Midbrain (tissue), 1 donor: ENCODE measurements around the gene SLC7A1.

Experiments used
- DNase-seq: peaks from one replicate; lab custom pipeline; 2025; lab: John Stamatoyannopoulos, UW

The SLC7A1 gene

GRCh38 chr13:29561918-29562317 is 33.6 kb downstream of the SLC7A1 start:
- DNase-seq: no peak

- DNase-seq: no peak
These were observed 38.7 kb downstream of the SLC7A1 start for GRCh38 chr13:29556742-29557141.

DNA sequence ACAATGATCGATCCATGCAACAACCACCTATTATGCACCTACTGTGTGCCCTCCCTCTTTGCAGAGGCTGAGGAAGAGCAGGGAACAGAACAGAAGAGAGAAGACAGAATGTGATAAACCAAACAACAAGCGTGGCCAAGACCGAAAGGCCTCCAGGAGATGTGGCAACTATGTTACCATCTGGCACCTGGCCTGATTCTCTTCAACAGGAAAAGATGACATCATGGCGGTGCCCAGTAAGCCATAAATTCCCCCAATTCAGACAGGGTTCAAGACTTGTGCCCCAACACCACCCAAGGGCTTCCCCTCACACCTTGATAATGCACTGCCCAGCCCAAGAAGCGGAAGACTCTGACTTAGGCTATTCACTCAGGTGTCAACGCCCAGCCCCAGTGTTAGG is 44.3 kb downstream of the SLC7A1 start:
- no peak for DNase-seq

GRCh38 chr13:29550430-29550988 is 45.0 kb downstream of the SLC7A1 start:
- DNase-seq: no peak

DNA sequence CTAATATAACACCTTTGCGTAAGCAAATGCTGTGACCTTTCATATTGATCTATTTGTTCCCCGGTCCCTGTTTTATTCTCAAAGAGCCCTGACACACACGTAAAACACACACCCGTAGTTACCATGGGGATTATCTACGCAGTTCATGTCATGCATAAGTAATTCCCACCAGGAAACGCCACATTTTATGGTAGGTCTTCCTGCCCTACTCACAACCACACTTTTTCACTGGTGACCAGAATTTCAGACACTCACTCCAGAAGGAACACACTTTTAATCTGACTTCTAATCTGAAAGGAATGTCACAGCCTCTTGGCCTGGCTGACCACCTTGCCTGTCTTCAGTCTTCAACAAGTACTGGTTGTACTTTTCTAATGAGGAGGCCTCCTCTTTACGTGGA is 46.8 kb downstream of the SLC7A1 start:
- DNase-seq: no peak

DNA sequence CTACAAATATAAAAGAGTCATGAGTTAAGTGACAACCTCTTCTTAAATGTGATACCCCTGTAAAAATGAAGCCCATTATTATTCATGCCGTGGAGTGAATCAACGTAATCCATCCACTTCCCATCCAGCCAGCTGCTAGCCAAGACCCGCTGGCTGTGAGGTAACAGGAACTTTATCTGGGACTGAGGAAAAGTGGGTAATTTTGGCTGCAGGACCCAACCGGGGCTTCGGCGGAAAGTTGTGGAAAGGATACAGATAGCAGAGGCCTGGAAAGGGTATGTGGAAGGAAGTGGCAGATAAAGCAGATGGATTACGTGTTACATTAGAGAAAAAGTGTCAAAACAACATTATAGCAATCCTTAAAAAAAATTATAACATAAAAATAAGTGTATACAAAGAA is 48.3 kb downstream of the SLC7A1 start:
- no peak for DNase-seq

DNA sequence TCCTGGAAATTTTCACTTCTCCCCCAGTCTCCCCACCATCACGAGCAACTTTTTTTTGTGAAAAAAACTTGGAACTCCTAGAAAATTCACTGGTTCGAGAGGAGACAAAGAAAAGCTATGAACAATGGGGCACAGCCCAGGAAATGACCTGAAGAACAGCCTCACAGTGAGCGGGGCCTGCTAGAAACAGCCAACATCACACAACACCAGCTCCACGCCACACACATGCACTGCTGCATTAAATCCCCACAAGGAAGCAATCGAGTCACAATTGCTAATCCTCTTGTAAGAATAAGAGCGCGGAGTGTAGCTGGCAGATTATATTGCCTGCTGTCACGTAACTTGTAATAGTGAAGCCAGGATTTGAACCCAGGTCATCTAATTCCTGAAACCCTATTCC is 48.8 kb downstream of the SLC7A1 start:
- no peak for DNase-seq

GRCh38 chr13:29545988-29546387 is 49.5 kb downstream of the SLC7A1 start:
- no peak for DNase-seq

DNA sequence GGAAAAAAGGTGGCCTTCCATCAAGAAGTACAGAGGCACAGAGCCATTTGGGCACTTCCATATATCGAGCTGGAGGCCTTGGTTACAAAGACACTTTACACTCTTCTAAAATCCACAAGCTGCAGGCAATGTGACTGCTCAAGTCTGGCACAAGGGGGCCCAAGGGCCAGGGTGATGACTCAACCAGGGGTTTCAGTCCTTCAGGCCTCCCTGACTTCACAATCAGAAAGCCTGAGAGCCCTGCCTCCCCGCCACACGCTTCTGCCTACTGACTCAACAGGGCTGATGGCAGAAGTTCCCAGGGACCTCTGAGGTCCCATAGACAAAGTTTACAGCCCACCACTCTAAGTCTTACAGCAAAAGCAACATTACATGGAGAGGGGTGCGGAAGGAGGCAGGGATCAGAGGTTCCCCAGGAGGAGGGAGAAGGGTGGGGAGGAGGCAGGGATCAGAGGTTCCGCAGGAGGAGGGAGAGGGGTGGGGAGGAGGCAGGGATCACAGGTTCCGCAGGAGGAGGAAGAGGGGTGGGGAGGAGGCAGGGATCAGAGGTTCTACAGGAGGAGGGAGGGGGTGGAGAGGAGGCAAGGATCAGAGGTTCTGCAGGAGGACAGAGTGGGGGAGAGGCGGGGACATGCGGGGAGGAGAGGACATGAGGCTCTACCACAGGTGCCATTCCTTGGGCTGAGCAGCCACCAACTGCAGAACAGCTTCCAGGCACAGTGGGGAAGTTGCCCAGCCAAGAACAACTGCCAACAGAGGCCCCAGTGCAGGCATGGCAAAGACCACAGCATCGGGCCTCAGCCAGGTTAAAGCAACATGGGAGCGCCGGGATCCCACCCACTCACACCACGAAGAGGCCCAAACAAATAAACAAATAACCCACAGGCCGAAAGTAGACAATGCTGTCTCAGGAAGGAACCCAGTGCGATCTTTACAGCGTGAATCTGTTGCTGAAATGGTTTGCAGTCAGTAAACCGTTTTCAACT is 52.0 kb downstream of the SLC7A1 start:
- no peak for DNase-seq

DNA sequence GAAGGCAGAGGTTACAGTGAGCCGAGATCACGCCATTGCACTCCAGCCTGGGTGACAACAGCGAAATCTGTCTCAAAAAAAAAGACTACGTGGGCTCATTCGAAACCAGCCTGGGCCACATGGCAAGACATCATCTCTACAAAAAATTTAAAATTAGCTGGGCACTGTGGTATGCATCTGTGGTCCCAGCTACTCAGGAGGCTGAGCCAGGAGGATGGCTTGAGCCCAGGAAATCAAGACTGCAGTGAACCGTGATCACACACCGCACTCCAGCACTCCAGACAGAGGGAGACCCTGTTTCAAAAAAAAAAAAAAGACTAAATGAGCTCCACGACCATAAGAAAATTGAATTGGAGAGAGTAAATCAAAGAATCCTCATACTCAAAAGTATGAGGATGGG is 53.1 kb downstream of the SLC7A1 start:
- no peak for DNase-seq

GRCh38 chr13:29541400-29541799 is 54.1 kb downstream of the SLC7A1 start:
- no peak for DNase-seq

GRCh38 chr13:29540799-29541198 is 54.7 kb downstream of the SLC7A1 start:
- no peak for DNase-seq

- DNase-seq: no peak
These were observed 55.2 kb downstream of the SLC7A1 start for GRCh38 chr13:29540334-29540733.

DNA sequence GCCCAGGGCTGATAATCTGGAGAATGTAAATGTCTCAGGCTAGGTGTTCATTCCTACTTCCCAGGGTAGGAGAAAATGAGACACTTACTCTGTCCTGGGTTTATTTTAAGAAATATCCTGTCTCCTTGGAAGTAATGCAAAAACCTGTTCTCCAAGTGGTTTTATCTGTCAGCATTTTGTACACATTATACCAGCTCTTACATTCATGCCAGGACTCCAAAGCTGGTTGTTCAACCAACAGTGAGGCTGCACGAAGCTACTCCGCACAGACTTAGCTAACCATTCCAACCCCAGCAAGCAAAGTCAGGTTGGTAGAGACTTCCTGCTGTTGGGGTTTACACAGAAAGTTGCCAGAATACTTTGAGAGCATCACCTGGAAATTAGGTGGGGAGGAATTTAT is 55.6 kb downstream of the SLC7A1 start:
- DNase-seq: no peak

DNA sequence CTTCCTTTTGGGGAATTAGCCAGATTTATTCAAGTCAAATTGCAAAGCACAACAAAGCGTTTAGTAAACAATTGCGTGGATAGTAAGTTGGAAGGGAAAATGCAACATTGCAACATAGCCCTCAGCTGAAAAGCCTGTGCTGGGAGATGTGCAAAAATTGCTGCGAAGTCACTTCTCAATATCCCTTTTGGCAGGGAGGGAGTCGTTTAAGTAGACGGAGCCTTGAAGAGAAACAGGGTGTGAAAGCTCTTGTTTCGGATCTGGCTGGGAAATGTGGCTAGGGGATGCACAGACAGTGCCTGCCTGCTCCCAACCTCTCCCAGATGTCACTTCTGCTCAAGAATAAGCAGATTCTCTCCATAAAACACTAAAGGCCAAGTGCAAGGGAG is 56.8 kb downstream of the SLC7A1 start:
- no peak for DNase-seq

GRCh38 chr13:29537736-29538651 is 57.5 kb downstream of the SLC7A1 start:
- no peak for DNase-seq

- no peak for DNase-seq
These were observed 58.6 kb downstream of the SLC7A1 start for GRCh38 chr13:29536853-29537252.

GRCh38 chr13:29535663-29536655 is 59.5 kb downstream of the SLC7A1 start:
- DNase-seq: no peak

DNA sequence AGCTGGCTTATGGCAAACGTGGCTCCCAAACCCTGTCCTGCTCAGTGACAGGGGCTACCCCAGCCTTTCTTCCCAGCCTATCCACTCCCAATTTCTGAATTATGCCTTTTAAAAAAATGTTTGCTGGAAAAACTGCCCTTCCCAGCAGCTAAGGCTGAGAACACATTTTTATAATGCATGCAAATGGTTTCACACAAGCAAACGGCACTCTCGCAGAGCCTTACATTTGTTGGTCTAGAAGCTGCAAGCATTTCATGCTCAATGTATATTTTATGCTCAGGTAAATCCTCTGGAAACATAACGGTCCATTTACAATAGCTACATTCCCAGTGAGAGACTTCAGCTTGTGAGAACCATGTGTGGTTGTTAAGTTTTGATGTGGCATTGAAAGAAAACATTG is 61.4 kb downstream of the SLC7A1 start:
- no peak for DNase-seq

- no peak for DNase-seq
These were observed 62.7 kb downstream of the SLC7A1 start for GRCh38 chr13:29532821-29533220.

DNA sequence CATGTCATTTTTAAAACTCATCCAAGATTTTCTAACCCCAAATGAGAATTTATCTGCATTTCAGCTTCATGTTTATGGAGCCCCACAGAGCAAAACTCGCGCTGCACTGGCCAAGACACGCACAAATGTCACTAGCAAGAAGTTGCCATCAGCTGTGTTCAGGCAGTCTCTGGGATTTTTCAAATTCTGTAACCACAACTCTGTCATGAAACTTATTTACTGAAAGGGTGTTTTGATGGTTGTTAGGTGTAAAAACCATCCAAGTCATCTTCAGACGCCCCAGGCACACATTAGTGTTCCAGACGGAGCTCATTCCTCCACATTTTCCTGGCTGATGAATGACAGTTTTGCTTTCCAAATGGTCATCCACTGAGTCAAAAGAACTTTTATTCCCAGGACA is 63.4 kb downstream of the SLC7A1 start:
- no peak for DNase-seq
